GM12878 (cell line): ENCODE measurements around the gene SMARCD2. TPM values are rescaled to one million over a fixed set of nuclear protein-coding genes. Genes with fewer than 3 reads are reported as not detected.

Experiments
- ATAC-seq: fragments of 200-7000 bp; cut with Tn5 transposase; 3 replicates; pipeline ENCODE4 v1.9.1; 2020; ENCODE audit warnings: mild to moderate bottlenecking, moderate library complexity
- BruUV-seq: library from RNA; stranded (reverse); fragments of 400-500 nt; replicated peaks from 2 replicates; lab custom pipeline; 2021; lab: Mats Ljungman, UMichigan
- CTCF ChIA-PET: fragments of 300-600 bp; sonication (Branson Sonifier 250); formaldehyde crosslinking; extraction: SDS; loops from one replicate; lab custom pipeline; 2021; ENCODE audit warnings: inconsistent platforms; lab: Yijun Ruan, JAX
- POLR2A ChIA-PET: fragments of 350-600 bp; formaldehyde crosslinking; extraction: SDS; loops from one replicate; lab custom pipeline; 2021; ENCODE audit warnings: inconsistent platforms; lab: Charles Lee
- RAD21 ChIA-PET: fragments of 300-600 bp; sonication (Branson Sonifier 250); formaldehyde crosslinking; loops from one replicate; lab custom pipeline; 2023; ENCODE audit warnings: antibody characterized with exemption; ENCODE audit not compliant: unreplicated experiment; lab: Charles Lee
- SMC1A ChIA-PET: fragments of 300-600 bp; sonication (Branson Sonifier 250); formaldehyde crosslinking; loops from one replicate; lab custom pipeline; 2023; ENCODE audit not compliant: unreplicated experiment, uncharacterized antibody; lab: Charles Lee
- DNase-seq: peaks from one replicate; pipeline ENCODE4 v3.0.0-alpha.2; 2011; ENCODE audit warnings: low read depth, low spot score
- FAIRE-seq: peaks from 3 replicates; lab custom pipeline; 2011; peaks lifted over from hg19 to GRCh38; lab: Jason Lieb, UNC
- H2AFZ ChIP-seq: 2 replicates; pipeline ENCODE4 v1.6.0; 2011; ENCODE audit warnings: low read depth, low read length, control low read depth; ENCODE audit not compliant: control insufficient read depth
- H3K27ac ChIP-seq: 2 replicates; pipeline ENCODE4 v1.5.1; 2011; ENCODE audit warnings: control low read depth; ENCODE audit not compliant: control insufficient read depth, insufficient read depth
- H3K27me3 ChIP-seq, 2 experiments: replicated peaks in 1 of 2; 2 replicates each; pipeline versions ENCODE4 v1.6.0 to v1.6.1; 2011; ENCODE audit warnings: low read length in 1 of 2; ENCODE audit not compliant: control insufficient read depth in 2 of 2, insufficient read depth in 2 of 2
- H3K36me3 ChIP-seq, 2 experiments: 2 replicates each; pipeline ENCODE4 v1.5.1; 2011; ENCODE audit warnings: low read length in 1 of 2; ENCODE audit not compliant: control insufficient read depth in 2 of 2, insufficient read depth in 2 of 2
- H3K4me1 ChIP-seq: 2 replicates; pipeline ENCODE4 v1.6.1; 2011; ENCODE audit warnings: mild to moderate bottlenecking, low read length, moderate library complexity, mixed read lengths; ENCODE audit not compliant: control insufficient read depth, insufficient read depth
- H3K4me2 ChIP-seq: 2 replicates; pipeline ENCODE4 v1.6.0; 2011; ENCODE audit warnings: control low read depth; ENCODE audit not compliant: control insufficient read depth, insufficient read depth
- H3K4me3 ChIP-seq: fragments of 200-600 bp; sonication (generic); 2 replicates; pipeline ENCODE4 v1.5.1; 2016
- H3K79me2 ChIP-seq: 2 replicates; pipeline ENCODE4 v1.6.0; 2011; ENCODE audit warnings: low read length; ENCODE audit not compliant: control insufficient read depth, insufficient read depth
- H3K9ac ChIP-seq: 2 replicates; pipeline ENCODE4 v1.8.0; 2011; ENCODE audit warnings: low read length, control low read depth, mixed read lengths; ENCODE audit not compliant: control insufficient read depth, insufficient read depth
- H3K9me3 ChIP-seq: replicated peaks from 3 replicates; pipeline ENCODE4 v1.5.1; 2011; ENCODE audit warnings: mild to moderate bottlenecking, low read length; ENCODE audit not compliant: control insufficient read depth, insufficient read depth
- H4K20me1 ChIP-seq: 2 replicates; pipeline ENCODE4 v1.6.0; 2011; ENCODE audit not compliant: control insufficient read depth, insufficient read depth
- BACH1 ChIP-seq: fragments of 450-650 bp; IDR thresholded peaks from 2 replicates; pipeline ENCODE4 v1.6.1; 2017; ENCODE audit warnings: mild to moderate bottlenecking, borderline replicate concordance
- HDAC2 ChIP-seq: fragments of 200-600 bp; sonication (generic); IDR thresholded peaks from 2 replicates; pipeline ENCODE4 v1.6.1; 2017
- JUND ChIP-seq: IDR thresholded peaks from 2 replicates; pipeline ENCODE4 v1.6.1; 2012; ENCODE audit warnings: low read depth, mild to moderate bottlenecking, low read length, improper control_type of control experiment, moderate library complexity
- POLR2A ChIP-seq: IDR thresholded peaks from 2 replicates; pipeline ENCODE4 v1.6.1; 2011; ENCODE audit warnings: low read depth, mild to moderate bottlenecking, low read length
- POLR2AphosphoS2 ChIP-seq: IDR thresholded peaks from 2 replicates; pipeline ENCODE4 v1.6.1; 2011; ENCODE audit warnings: low read depth, mild to moderate bottlenecking, low read length, improper control_type of control experiment, moderate library complexity
- SMC3 ChIP-seq: IDR thresholded peaks from 2 replicates; pipeline ENCODE4 v1.6.1; 2011; ENCODE audit warnings: low read length, improper control_type of control experiment, borderline replicate concordance
- SP1 ChIP-seq: IDR thresholded peaks from one replicate; pipeline ENCODE4 v1.6.1; 2011; ENCODE audit warnings: low read depth, low read length
- WGBS: methylation state at CpG from one replicate; pipeline ENCODE4 v1.1.6; 2016; ENCODE audit warnings: low lambda C conversion rate; ENCODE audit not compliant: insufficient replicate concordance, insufficient coverage; ENCODE audit errors: missing lambda C conversion rate; 5-methylcytosine and 5-hydroxymethylcytosine counted together
- in situ Hi-C: fragments of 300-500 bp; cut with MboI; formaldehyde crosslinking; loops from 9 replicates; pipeline ENCODE4 v1.14.3; 2018; ENCODE audit warnings: mixed read lengths
- intact Hi-C: fragments of 100-400 bp; cut with micrococcal nuclease; formaldehyde crosslinking; loops from one replicate; pipeline ENCODE4 v1.14.2; 2022; ENCODE audit not compliant: unreplicated experiment
- polyA plus RNA-seq, 11 experiments: library from polyadenylated mRNA; depleted of rRNA in 4 of 11; unstranded in 6 of 11; stranded (reverse) in 5 of 11; fragments of >200 nt; fragmentation: Nextera tagmentation in 4 of 11; fragmentation: Illumina TruSeq in 1 of 11; extraction: Ambion mirVana in 4 of 11; extraction: Trizol in 1 of 11; gene quantifications; 1 replicate in 1 of 11; 2 replicates in 10 of 11; pipeline versions ENCODE4 v1.2.1 to v1.2.3, GENCODE V29; 2011 to 2016; ENCODE audit warnings: inconsistent platforms in 2 of 11, missing spikeins in 2 of 11, low read depth in 1 of 11
- total RNA-seq, 4 experiments: library from RNA; depleted of rRNA in 3 of 4; stranded (reverse); fragments of >200 nt in 3 of 4; fragmentation: Illumina TruSeq in 1 of 4; extraction: Trizol in 1 of 4; gene quantifications; 2 replicates each; pipeline versions ENCODE4 v1.2.1 to v1.2.3, GENCODE V29; 2013 to 2021
- TF ChIP-seq, protein P1 (sequence below): fragments of 450-650 bp; formaldehyde crosslinking; IDR thresholded peaks from 2 replicates; pipeline ENCODE4 v1.4.0; 2022; ENCODE audit warnings: mild to moderate bottlenecking, moderate library complexity
- TF ChIP-seq, protein P2 (sequence below): fragments of 150-350 bp; IDR thresholded peaks from 2 replicates; pipeline ENCODE4 v1.6.1; 2014; ENCODE audit warnings: mild to moderate bottlenecking, low read depth, low read length
- TF ChIP-seq, protein P3 (sequence below): fragments of 450-650 bp; IDR thresholded peaks from 2 replicates; pipeline ENCODE4 v1.6.1; 2017; ENCODE audit warnings: mild to moderate bottlenecking, low read depth, inconsistent platforms; ENCODE audit not compliant: poor library complexity, severe bottlenecking

The SMARCD2 gene
- total and polyA plus RNA-seq, 10 of the 15 experiments (the other 5 are each of a cell fraction or from before 2014, with no cell fraction given), result 2.4 to 111 (median 63.6) TPM

DNA sequence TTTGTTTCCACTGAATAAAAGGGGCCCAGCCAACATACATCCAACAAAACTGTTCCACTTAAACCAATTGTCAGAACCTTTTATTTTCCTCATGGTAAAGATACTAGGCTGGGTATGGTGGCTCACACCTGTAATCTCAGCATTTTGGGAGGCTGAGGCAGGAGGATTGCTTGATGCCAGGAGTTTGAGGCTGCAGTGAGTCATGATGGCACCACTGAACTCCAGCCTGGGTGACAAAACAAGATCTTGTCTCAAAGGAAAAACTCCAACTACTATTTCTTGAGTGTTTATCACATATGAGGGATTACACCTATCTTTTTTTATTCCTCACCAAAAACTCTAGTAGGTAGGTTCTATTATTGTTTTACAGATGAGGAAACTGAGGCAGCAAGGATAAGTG, 19.9 kb downstream of the SMARCD2 start:
- H3K4me2 ChIP-seq, result no peak overlapping the region
- peaks cover 21% of the 10 kb centered on the region for H3K79me2 ChIP-seq
- ChIA-PET CTCF (no interaction called here), POLR2A (no interaction called here), RAD21 (no interaction called here), SMC1A (no interaction called here)
- no TSS peak for BruUV-seq
- TF ChIP-seq, protein P1, sequence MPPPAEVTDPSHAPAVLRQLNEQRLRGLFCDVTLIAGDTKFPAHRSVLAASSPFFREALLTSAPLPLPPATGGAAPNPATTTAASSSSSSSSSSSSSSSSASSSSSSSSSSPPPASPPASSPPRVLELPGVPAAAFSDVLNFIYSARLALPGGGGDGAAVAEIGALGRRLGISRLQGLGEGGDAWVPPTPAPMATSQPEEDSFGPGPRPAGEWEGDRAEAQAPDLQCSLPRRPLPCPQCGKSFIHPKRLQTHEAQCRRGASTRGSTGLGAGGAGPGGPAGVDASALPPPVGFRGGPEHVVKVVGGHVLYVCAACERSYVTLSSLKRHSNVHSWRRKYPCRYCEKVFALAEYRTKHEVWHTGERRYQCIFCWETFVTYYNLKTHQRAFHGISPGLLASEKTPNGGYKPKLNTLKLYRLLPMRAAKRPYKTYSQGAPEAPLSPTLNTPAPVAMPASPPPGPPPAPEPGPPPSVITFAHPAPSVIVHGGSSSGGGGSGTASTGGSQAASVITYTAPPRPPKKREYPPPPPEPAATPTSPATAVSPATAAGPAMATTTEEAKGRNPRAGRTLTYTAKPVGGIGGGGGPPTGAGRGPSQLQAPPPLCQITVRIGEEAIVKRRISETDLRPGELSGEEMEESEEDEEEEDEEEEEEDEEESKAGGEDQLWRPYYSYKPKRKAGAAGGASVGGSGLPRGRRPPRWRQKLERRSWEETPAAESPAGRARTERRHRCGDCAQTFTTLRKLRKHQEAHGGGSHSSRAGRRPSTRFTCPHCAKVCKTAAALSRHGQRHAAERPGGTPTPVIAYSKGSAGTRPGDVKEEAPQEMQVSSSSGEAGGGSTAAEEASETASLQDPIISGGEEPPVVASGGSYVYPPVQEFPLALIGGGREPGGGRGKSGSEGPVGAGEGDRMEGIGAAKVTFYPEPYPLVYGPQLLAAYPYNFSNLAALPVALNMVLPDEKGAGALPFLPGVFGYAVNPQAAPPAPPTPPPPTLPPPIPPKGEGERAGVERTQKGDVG (CRISPR knock-in tag), result no peak
- peak; percentile 30; the same call in 1 of the 2 replicates for TF ChIP-seq POLR2AphosphoS2
- peak; percentile 17; the same call in 1 of the 2 replicates for TF ChIP-seq POLR2A
- H3K9ac ChIP-seq, result no peak overlapping the region
- no peaks in the 10 kb centered on the region for H3K9me3 ChIP-seq
- DNase-seq, result no peak
- intact Hi-C loops (no loop called here), in situ Hi-C loops (no loop called here)
- no peaks in the 10 kb centered on the region; the same call in 1 of the 2 replicates for H4K20me1 ChIP-seq
- no peak for ATAC-seq
- H3K36me3 ChIP-seq, result peaks cover 20 to 40% of the 10 kb centered on the region in 2 experiments
- peaks cover 7% of the 10 kb centered on the region for H3K4me1 ChIP-seq
- H3K4me3 ChIP-seq, result no peak overlapping the region
- no peak overlapping the region for H3K27ac ChIP-seq
- H2AFZ ChIP-seq, result no peak overlapping the region
- FAIRE-seq, result no peak
- no peaks in the 10 kb centered on the region for H3K27me3 ChIP-seq

DNA sequence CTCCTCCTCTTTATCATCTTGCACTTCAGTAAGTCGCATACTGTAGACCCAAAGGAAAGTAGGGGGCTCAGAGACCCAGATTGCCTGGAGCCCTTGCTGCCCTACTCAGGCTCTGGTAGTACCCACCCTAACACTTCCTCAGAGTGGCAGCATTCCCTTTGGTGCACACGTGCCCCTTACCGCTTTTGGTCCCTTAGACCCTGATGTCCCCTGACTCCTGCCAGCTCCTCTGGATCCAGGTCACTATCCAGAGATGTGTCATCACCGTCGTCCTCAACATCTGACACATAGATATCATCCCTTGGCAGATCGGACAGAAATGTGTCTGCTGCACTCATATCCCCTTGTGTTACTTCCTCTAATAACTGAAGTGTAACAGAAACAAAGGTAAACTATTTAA, 20.7 kb downstream of the SMARCD2 start:
- H3K79me2 ChIP-seq, result peaks cover 18% of the 10 kb centered on the region
- H3K27me3 ChIP-seq, result no peaks in the 10 kb centered on the region
- CTCF ChIA-PET, result interaction anchor here (1.2 kb wide), 1 partner anchor 123 kb away, joined by 3 read pairs; no protein-coding TSS in a partner anchor
- no peak for FAIRE-seq
- intact Hi-C loops (no loop called here), in situ Hi-C loops (no loop called here)
- H3K36me3 ChIP-seq, result peaks cover 26 to 41% of the 10 kb centered on the region in 2 experiments
- WGBS, result 43% methylated on average over 6 of the region's 6 CpGs
- POLR2A ChIA-PET, result interaction anchor here (0.7 kb wide), 1 partner anchor 38 kb away, joined by 3 read pairs; no protein-coding TSS in a partner anchor
- SMC1A ChIA-PET, result no interaction called here
- RAD21 ChIA-PET, result no interaction called here
- H4K20me1 ChIP-seq, result no peaks in the 10 kb centered on the region; the same call in 1 of the 2 replicates
- BruUV-seq, result no TSS peak
- DNase-seq, result no peak
- TF ChIP-seq JUND (no peak), SMC3 (no peak), SP1 (no peak), HDAC2 (no peak), BACH1 (no peak)
- TF ChIP-seq, protein P2, sequence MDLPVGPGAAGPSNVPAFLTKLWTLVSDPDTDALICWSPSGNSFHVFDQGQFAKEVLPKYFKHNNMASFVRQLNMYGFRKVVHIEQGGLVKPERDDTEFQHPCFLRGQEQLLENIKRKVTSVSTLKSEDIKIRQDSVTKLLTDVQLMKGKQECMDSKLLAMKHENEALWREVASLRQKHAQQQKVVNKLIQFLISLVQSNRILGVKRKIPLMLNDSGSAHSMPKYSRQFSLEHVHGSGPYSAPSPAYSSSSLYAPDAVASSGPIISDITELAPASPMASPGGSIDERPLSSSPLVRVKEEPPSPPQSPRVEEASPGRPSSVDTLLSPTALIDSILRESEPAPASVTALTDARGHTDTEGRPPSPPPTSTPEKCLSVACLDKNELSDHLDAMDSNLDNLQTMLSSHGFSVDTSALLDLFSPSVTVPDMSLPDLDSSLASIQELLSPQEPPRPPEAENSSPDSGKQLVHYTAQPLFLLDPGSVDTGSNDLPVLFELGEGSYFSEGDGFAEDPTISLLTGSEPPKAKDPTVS, result no peak
- TF ChIP-seq, protein P3, sequence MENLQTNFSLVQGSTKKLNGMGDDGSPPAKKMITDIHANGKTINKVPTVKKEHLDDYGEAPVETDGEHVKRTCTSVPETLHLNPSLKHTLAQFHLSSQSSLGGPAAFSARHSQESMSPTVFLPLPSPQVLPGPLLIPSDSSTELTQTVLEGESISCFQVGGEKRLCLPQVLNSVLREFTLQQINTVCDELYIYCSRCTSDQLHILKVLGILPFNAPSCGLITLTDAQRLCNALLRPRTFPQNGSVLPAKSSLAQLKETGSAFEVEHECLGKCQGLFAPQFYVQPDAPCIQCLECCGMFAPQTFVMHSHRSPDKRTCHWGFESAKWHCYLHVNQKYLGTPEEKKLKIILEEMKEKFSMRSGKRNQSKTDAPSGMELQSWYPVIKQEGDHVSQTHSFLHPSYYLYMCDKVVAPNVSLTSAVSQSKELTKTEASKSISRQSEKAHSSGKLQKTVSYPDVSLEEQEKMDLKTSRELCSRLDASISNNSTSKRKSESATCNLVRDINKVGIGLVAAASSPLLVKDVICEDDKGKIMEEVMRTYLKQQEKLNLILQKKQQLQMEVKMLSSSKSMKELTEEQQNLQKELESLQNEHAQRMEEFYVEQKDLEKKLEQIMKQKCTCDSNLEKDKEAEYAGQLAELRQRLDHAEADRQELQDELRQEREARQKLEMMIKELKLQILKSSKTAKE, result no peak
- H3K9ac ChIP-seq, result no peak overlapping the region
- H3K9me3 ChIP-seq, result no peaks in the 10 kb centered on the region
- peaks cover 7% of the 10 kb centered on the region for H3K4me1 ChIP-seq
- no peak overlapping the region for H3K4me3 ChIP-seq
- no peak; the same call in 2 of the 3 replicates for ATAC-seq
- H2AFZ ChIP-seq, result no peak overlapping the region
- no peak overlapping the region for H3K4me2 ChIP-seq
- H3K27ac ChIP-seq, result no peak overlapping the region
